ENCODE measurements around the gene FUT1.
"Not testable (repeated sequence)": the region's sequence is repeated elsewhere in the genome, so short reads cannot be mapped to it uniquely, and the experiment has no call there.

FUT1 gene

GRCh38 chr19:48768171-48768753 is 15.8 kb upstream of the FUT1 start:
- not testable (repeated sequence) for DNase-seq

GRCh38 chr19:48765816-48766215 is 13.4 kb upstream of the FUT1 start:
- not testable (repeated sequence) for DNase-seq

DNA sequence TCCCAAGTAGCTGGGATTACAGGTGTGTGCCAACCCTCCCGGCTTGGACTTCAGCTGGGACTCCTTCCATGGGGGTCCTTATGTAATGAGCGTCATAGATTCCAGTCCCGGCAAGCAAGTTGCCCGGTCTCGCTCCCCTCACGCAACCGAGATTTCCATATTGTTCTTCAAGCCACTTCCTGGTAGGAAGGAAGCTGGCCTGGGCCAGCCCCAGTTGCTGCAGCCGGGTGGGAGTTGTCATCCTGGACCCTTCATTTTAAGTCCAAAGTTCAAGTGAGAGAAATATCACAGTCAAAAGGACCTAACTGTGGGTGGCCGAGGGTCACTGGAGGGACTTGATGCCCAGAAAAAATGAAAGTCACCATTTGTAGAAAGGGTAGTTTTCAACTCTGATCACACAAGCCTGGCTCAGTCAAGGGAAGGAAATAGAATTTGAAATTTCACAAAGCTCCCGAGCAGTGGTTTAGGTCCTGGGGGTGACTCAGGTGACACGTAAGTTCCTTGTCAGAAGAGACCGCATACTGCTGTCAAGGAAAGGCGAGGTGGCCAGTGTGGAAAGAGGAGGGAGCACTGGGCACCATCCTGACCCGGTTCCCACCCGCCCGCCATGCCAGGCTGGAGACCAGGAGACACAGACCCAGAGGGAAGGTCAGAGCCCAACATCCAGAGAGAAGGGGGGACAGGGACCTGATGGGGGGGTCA is 8.2 kb upstream of the FUT1 start:
- DNase-seq = no peak

- DNase-seq = no peak
Measured at GRCh38 chr19:48757741-48758144, 5.3 kb upstream of the FUT1 start.

GRCh38 chr19:48757089-48757675 is 4.7 kb upstream of the FUT1 start:
- no peak for DNase-seq

- DNase-seq = no peak
Measured at GRCh38 chr19:48756686-48757085, 4.2 kb upstream of the FUT1 start.

DNA sequence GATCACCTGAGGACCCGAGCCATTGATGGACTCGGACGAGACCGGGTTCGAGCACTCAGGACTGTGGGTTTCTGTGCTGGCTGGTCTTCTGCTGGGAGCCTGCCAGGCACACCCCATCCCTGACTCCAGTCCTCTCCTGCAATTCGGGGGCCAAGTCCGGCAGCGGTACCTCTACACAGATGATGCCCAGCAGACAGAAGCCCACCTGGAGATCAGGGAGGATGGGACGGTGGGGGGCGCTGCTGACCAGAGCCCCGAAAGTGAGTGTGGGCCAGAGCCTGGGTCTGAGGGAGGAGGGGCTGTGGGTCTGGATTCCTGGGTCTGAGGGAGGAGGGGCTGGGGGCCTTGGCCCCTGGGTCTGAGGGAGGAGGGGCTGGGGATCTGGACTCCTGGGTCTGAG is 3.8 kb upstream of the FUT1 start:
- no peak for DNase-seq

GRCh38 chr19:48755787-48756186 is 3.3 kb upstream of the FUT1 start:
- no peak for DNase-seq

DNA sequence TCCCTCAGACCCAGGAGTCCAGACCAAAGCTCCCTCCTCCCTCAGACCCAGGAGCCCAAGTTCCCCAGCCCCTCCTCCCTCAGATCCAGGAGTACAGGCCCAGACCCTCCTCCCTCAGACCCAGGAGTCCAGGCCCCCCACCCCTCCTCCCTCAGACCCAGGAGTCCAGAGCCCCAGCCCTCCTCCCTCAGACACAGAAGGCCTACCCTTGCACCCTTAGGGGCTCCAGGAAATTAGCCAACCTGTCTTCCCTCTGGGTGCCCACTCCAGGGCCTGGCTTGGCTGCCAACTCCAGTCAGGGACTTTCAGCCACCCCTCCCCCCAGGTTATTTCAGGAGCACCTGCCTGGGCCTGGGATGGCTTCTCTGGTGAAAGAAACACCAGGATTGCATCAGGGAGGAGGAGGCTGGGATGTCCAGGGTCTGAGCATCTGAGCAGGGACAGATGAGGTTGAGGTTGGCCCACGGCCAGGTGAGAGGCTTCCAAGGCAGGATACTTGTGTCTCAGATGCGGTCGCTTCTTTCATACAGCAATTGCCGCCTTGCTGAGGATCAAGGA is 2.7 kb upstream of the FUT1 start, which contains the start of gene FGF21:
FGF21 (plus strand) TSS at position 441 of the 558 bp plus-strand sequence. CDS start 713 bp downstream, outside the sequence.
- DNase-seq = peak; percentile 20

- peak; percentile 55 for DNase-seq
Measured at GRCh38 chr19:48751845-48752495, 471 bp downstream of the FUT1 start.

DNA sequence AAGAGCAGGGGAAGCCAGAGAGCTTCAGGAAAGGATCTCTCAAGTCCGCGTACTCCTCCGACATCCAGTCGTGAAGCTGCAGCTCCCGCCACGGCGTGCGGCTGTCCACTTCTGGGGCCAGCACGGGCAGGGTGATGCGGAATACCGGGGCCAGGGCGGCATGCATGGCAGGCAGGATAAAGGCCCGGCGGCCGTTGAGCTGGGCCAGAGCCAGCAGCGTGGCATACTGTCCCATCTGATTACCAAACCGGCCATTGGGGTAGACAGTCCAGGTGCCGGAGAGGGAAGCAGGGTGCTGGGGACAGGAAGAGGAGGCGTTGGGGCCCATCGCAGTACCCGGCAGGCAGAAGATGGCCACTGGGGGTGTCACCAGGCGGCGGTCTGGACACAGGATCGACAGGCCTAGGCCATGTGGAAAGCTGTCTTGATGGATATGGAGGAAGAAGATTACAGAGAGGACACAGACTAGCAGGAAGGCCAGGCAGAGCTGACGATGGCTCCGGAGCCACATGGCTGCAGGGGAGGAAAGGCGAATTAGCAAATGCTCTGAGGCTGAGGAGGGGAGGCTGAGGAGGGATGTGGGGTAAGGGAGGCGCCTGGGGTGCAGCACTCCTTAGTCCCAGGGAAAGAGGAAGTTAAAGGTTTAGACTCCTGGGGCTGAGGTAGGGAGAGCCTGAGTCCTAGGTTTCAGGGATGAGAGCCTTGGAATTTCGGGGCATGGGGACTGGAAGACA is 1.5 kb downstream of the FUT1 start:
- DNase-seq = no peak

- DNase-seq = no peak
Measured at GRCh38 chr19:48750351-48750750, 2.1 kb downstream of the FUT1 start.

DNA sequence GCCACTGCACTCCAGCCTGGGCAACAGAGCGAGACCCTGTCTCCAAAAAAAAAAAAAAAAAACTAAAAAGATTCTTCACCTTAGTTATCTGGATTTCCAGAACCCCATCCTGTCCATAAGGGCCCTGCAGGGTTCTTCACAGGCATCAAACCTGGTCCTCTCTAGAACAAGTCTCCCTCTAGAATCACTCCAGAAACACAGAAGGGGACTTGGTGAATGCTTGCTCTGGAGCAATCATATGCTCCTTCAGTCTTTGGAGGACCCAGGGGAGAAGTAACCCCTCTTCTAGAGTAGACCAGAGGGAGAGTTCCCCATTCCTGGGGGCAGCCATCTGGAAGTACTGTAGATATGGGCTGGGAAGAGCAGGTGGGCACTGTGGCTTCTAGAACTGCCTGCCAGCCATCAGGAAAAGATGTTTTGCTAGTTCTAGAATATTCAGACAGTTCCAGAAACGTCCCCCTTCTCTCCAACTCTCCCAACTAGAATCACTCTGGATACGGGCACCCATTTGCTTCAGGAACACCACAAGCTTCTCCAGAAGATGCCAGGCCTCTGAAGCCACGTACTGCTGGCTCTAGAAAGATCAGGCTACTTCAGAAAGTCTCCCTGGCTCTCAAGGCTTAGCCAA is 2.8 kb downstream of the FUT1 start:
- no peak for DNase-seq

DNA sequence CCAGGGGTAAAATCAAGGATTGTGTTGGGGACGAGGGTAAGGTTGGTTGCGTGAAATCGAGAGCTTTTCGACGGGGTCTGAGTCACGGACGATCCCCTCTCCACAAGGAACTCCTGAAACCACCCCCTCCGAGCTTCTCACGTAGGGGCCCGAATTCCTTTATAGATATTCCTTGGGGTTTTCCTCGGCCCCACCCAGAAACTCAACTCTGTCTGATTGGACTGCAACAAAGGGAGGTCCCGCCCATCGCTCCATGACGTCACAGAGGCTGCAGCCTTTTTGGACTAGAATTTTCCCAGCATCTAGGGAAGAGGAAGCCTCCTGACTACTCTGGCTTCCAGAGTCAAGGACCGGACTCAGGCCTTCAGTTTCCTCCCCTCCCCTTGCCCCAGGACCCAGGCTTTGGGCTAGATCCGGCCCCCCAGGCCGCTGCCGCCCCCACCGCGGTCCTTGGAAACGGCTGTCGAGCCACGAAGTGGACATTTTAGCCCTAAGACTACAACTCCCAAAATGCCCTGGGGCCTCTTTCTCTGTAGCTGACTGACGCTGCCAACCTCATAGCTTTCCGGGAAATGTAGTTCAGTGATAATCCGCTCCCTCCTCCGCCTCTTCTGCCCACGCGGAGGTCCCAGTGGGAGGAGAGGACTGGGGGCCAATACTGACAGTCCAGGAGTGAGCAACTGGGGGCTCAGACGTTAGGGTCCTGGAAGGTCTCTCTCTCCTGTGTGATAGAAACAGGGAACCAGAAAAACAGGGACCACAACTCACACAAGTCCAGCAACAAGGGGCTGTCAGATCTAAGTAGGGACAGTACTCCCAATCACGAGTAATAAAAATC is 5.5 kb downstream of the FUT1 start, which contains the start of gene IZUMO1:
IZUMO1 (minus strand) TSS at position 172 of the 838 bp plus-strand sequence. CDS start 1,050 bp downstream, outside the sequence.
- DNase-seq = no peak

DNA sequence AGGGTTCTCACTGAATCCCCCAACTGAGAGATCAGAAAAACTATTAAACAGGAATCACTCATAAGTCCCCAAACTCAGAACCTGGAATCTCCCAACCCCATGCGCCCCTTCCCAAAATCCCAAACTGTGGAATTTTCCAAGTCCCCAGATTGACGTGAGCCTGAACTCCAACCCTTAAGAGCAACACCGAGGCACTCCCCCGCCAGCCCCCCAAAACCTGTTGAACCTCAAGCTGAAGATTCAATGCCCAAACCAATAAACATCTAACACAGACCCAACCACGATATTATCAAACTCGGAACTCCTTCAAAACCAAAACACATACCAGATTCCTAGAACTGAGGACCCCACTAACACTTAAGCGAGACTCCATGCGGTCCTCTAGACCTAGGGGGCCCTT is 6.3 kb downstream of the FUT1 start:
- no peak for DNase-seq

DNA sequence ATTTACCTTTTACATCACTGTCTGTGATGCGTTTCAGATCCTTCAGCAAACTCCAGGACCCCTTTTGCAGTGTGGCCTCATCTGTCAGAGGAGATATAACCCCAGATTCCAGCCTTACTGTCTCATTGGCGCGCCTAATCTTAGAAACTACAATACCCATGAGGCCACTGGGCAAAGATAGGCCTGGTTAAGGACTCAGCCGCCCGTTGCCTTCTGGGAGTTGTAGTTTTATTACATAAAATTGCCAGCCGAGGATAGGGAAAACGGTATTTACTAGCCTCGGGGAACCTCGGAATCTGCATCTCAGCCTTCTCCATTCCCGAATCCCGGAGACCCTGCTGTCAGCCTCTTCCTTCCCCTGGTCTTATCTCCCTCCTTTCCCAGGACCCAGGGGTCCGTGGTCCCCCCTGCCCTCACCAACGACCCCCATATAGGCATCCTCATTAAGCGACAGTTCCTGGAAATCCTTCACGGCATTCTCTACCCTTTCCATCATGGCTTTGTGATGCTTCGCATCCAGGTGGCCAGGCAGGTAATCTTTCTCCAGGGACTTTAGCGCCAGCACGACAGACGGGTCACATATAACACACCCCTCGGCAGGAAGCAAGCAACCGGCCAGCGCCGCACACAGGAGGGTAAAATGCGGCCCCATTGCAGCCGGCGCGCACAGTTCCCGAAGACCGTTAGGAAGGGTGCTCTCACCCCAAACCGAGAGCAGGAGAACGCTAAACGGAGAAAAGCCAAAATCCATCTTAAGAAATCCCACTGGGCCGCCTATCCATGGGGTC is 7.0 kb downstream of the FUT1 start:
- no peak for DNase-seq

GRCh38 chr19:48742096-48742495 is 10.3 kb downstream of the FUT1 start:
- DNase-seq = no peak

GRCh38 chr19:48741129-48741999 is 11.1 kb downstream of the FUT1 start:
- DNase-seq = no peak

All from DMS79 treated with DMSO at 0.1 percent for 48 hours (cell line).